ENCODE data around the gene KAT2A. TPM values are rescaled to one million over a fixed set of nuclear protein-coding genes. Genes with fewer than 3 reads are reported as not detected.

Gene KAT2A
- polyA plus RNA-seq, 1 donor (not counting 4 experiments of a cell fraction or from before 2014, with no cell fraction given): 28.2 TPM

DNA sequence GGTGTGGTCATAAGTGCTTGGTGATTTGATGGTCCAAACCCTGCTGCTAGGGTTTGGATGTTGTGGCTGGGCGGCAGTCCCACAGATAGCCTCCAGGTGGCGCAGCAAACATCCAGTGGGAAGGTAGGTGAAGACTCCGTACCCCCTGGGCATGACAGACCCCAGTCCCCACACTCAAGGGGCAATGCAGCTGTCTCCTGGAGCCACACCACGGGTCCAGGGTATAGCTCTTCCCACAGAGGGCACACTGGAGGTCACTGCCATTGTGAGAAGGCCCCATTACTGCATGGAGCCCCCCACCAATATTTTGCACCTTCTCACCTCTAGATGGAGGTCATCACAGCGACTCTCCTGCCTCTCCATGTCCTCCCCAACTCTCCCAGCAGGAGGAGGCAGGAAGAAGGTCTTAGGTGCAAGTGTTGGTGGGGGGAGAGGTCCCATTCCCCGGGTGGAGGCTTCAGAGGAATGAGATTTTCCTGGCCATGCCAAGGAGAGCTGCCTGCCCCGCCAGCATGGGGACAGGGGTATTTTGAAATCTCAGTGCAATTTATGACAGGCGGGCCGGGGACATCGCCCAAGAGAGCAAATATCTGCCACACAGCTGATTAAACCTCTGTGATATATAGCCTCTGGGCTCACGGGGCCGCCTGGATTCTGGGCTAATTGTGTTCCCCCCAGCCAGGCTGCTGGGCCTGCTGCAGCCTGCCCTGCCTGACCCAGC is 53.6 kb downstream of the KAT2A start:
- H3K36me3 ChIP-seq (ENCODE audit: control insufficient read depth in 2 of 2, extremely low read depth in 1 of 2, insufficient read depth in 2 of 2, low read length in 2 of 2): no peaks in the 10 kb centered on the region
- H3K9me1 ChIP-seq (ENCODE audit: control insufficient read depth, extremely low read depth, insufficient read depth, low read length): no peaks in the 10 kb centered on the region
- H3K79me2 ChIP-seq (ENCODE audit: control insufficient read depth, insufficient read depth, low read length): no peaks in the 10 kb centered on the region
- H3K27ac ChIP-seq (ENCODE audit: control insufficient read depth, insufficient read depth, low read length): no peak overlapping the region
- no peaks in the 10 kb centered on the region for H3K9me3 ChIP-seq (ENCODE audit: control insufficient read depth, low read depth, low read length)
- DNase-seq (ENCODE audit: low read depth, low spot score) (peak; percentile 9), FAIRE-seq (peak; percentile 29)
- no peak for TF ChIP-seq EZH2 (IDR thresholded peaks at IDR 0.05; ENCODE audit: low read length)
- TF ChIP-seq, protein P1, sequence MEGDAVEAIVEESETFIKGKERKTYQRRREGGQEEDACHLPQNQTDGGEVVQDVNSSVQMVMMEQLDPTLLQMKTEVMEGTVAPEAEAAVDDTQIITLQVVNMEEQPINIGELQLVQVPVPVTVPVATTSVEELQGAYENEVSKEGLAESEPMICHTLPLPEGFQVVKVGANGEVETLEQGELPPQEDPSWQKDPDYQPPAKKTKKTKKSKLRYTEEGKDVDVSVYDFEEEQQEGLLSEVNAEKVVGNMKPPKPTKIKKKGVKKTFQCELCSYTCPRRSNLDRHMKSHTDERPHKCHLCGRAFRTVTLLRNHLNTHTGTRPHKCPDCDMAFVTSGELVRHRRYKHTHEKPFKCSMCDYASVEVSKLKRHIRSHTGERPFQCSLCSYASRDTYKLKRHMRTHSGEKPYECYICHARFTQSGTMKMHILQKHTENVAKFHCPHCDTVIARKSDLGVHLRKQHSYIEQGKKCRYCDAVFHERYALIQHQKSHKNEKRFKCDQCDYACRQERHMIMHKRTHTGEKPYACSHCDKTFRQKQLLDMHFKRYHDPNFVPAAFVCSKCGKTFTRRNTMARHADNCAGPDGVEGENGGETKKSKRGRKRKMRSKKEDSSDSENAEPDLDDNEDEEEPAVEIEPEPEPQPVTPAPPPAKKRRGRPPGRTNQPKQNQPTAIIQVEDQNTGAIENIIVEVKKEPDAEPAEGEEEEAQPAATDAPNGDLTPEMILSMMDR (optimal IDR thresholded peaks at IDR 0.05 in 1 of 3, IDR thresholded peaks at IDR 0.05 in 1 of 3, conservative IDR thresholded peaks at IDR 0.05 in 1 of 3; ENCODE audit: extremely low read depth in 1 of 3, insufficient read depth in 2 of 3, low read length in 3 of 3): peak; percentile 90 to 92 (median 91)
- dilution Hi-C loops (cut with MboI; ENCODE audit: extremely low pct_ligation_motif_present, low sequenced_read_pairs): no loop called here
- H2AFZ ChIP-seq (ENCODE audit: control insufficient read depth, low read length): no peak overlapping the region
- H3K27me3 ChIP-seq (ENCODE audit: control insufficient read depth, extremely low read depth, insufficient read depth, low read length): peaks cover 26% of the 10 kb centered on the region
- no peak overlapping the region for H3K4me3 ChIP-seq (ENCODE audit: control insufficient read depth in 2 of 3, extremely low read depth in 1 of 3, insufficient read depth in 2 of 3, low read depth in 1 of 3, low read length in 3 of 3)
- H3K4me2 ChIP-seq (ENCODE audit: control insufficient read depth, extremely low read depth, insufficient read depth, low read depth, low read length): no peak overlapping the region
- H3K4me1 ChIP-seq (ENCODE audit: control insufficient read depth, extremely low read depth, insufficient read depth, low read length): peaks cover 5% of the 10 kb centered on the region
- no peaks in the 10 kb centered on the region for H4K20me1 ChIP-seq (ENCODE audit: control insufficient read depth, extremely low read depth, insufficient read depth, low read length)
- H3K9ac ChIP-seq (ENCODE audit: control insufficient read depth, extremely low read depth, insufficient read depth, low read length): no peak overlapping the region

GRCh38 chr17:42065201-42065600 is 56.0 kb downstream of the KAT2A start:
- Histone ChIP-seq H3K79me2 (ENCODE audit: control insufficient read depth, insufficient read depth, low read length) (no peaks in the 10 kb centered on the region), H3K27ac (ENCODE audit: control insufficient read depth, insufficient read depth, low read length) (no peak overlapping the region), H3K9me3 (ENCODE audit: control insufficient read depth, low read depth, low read length) (no peaks in the 10 kb centered on the region), H3K4me2 (ENCODE audit: control insufficient read depth, extremely low read depth, insufficient read depth, low read depth, low read length) (no peak overlapping the region), H3K4me3 (ENCODE audit: control insufficient read depth in 2 of 3, extremely low read depth in 1 of 3, insufficient read depth in 2 of 3, low read depth in 1 of 3, low read length in 3 of 3) (no peak overlapping the region), H3K9ac (ENCODE audit: control insufficient read depth, extremely low read depth, insufficient read depth, low read length) (no peak overlapping the region), H3K36me3 (ENCODE audit: control insufficient read depth in 2 of 2, extremely low read depth in 1 of 2, insufficient read depth in 2 of 2, low read length in 2 of 2) (no peaks in the 10 kb centered on the region), H3K9me1 (ENCODE audit: control insufficient read depth, extremely low read depth, insufficient read depth, low read length) (no peaks in the 10 kb centered on the region), H3K27me3 (ENCODE audit: control insufficient read depth, extremely low read depth, insufficient read depth, low read length) (peaks cover 3% of the 10 kb centered on the region), H2AFZ (ENCODE audit: control insufficient read depth, low read length) (no peak overlapping the region), H4K20me1 (ENCODE audit: control insufficient read depth, extremely low read depth, insufficient read depth, low read length) (no peaks in the 10 kb centered on the region), H3K4me1 (ENCODE audit: control insufficient read depth, extremely low read depth, insufficient read depth, low read length) (peaks cover 5% of the 10 kb centered on the region)
- dilution Hi-C loops (cut with MboI; ENCODE audit: extremely low pct_ligation_motif_present, low sequenced_read_pairs): no loop called here
- FAIRE-seq (no peak), DNase-seq (ENCODE audit: low read depth, low spot score) (no peak)
- TF ChIP-seq EZH2 (IDR thresholded peaks at IDR 0.05; ENCODE audit: low read length): no peak
- TF ChIP-seq, protein P1 (optimal IDR thresholded peaks at IDR 0.05 in 1 of 3, IDR thresholded peaks at IDR 0.05 in 1 of 3, conservative IDR thresholded peaks at IDR 0.05 in 1 of 3; ENCODE audit: extremely low read depth in 1 of 3, insufficient read depth in 2 of 3, low read length in 3 of 3): no peak

Other genes with a start within 250 kb of the KAT2A start
- 310 to 444 TPM (median 363 TPM) in 3 replicates for gene ACLY, start 202.4 kb downstream of the KAT2A start, polyA plus RNA-seq
- 0.07 to 0.20 TPM (median 0.17 TPM) in 3 replicates for gene ODAD4, start 190.8 kb downstream of the KAT2A start, polyA plus RNA-seq
- 32.4 to 37.8 TPM (median 37.2 TPM) in 3 replicates for gene CNP, start 154.6 kb downstream of the KAT2A start, polyA plus RNA-seq
- 55.3 to 82.5 TPM (median 67.4 TPM) in 3 replicates for gene DNAJC7, start 103.9 kb downstream of the KAT2A start, polyA plus RNA-seq
- gene NKIRAS2, start 101.3 kb downstream of the KAT2A start, polyA plus RNA-seq: 24.7 to 35.2 TPM (median 26.3 TPM) in 3 replicates
- 0.06 to 0.26 TPM (median 0.12 TPM) in 3 replicates for gene C17orf113, start 70.8 kb downstream of the KAT2A start, polyA plus RNA-seq
- 0.03 to 0.13 TPM (median 0.09 TPM) in 3 replicates for gene ZNF385C, start 22.9 kb downstream of the KAT2A start, polyA plus RNA-seq
- 5.2 to 8.8 TPM (median 6.1 TPM) in 3 replicates for gene DHX58, start 8.7 kb downstream of the KAT2A start, polyA plus RNA-seq
- 0.03 TPM in 1 of 3 replicates, not detected in the others for gene HSPB9, start 1.4 kb upstream of the KAT2A start, polyA plus RNA-seq
- gene RAB5C, start 33.6 kb upstream of the KAT2A start, polyA plus RNA-seq: 162 to 205 TPM (median 190 TPM) in 3 replicates
- gene KCNH4, start 59.8 kb upstream of the KAT2A start, polyA plus RNA-seq: not detected in 3 replicates
- not detected in 3 replicates for gene HCRT, start 64.1 kb upstream of the KAT2A start, polyA plus RNA-seq
- gene GHDC, start 73.1 kb upstream of the KAT2A start, polyA plus RNA-seq: 2.7 to 4.7 TPM (median 4.4 TPM) in 3 replicates
- 10.9 to 16.1 TPM (median 12.4 TPM) in 3 replicates for gene STAT5B, start 155.0 kb upstream of the KAT2A start, polyA plus RNA-seq
- 0.28 to 0.53 TPM (median 0.51 TPM) in 3 replicates for gene STAT5A, start 167.1 kb upstream of the KAT2A start, polyA plus RNA-seq

Data from keratinocyte (primary cell).